Thoracic aorta (tissue), 2 donors: ENCODE results near the gene HABP2. TPM values are rescaled to one million over a fixed set of nuclear protein-coding genes. Genes with fewer than 3 reads are reported as not detected.

Source experiments
- ATAC-seq: fragments of 150-250 bp; one replicate; pipeline ENCODE4 v1.8.0; 2017; ENCODE audit warnings: low read depth; ENCODE audit not compliant: insufficient number of reproducible peaks, low FRiP score
- DNase-seq: peaks from one replicate; pipeline ENCODE4 v3.0.0-alpha.2; 2020; ENCODE audit warnings: low spot score
- H3K27ac ChIP-seq, 2 donors: fragments of 200-600 bp; sonication (generic); 1 replicate in 1 of 2; 2 replicates in 1 of 2; pipeline ENCODE4 v1.5.1; 2016; ENCODE audit warnings: mild to moderate bottlenecking in 2 of 2, moderate library complexity in 2 of 2
- H3K27me3 ChIP-seq: fragments of 200-600 bp; sonication (generic); replicated peaks from 2 replicates; pipeline ENCODE4 v1.6.0; 2016; ENCODE audit warnings: mild to moderate bottlenecking; ENCODE audit not compliant: insufficient read depth
- H3K36me3 ChIP-seq: fragments of 200-600 bp; sonication (generic); one replicate; pipeline ENCODE4 v1.5.1; 2016
- H3K4me1 ChIP-seq, 2 donors: fragments of 200-600 bp; sonication (generic); 1 replicate in 1 of 2; 2 replicates in 1 of 2; pipeline versions ENCODE4 v1.5.1 to v1.6.0; 2016; ENCODE audit warnings: low read depth in 2 of 2, mild to moderate bottlenecking in 1 of 2; ENCODE audit not compliant: control insufficient read depth in 1 of 2
- H3K4me3 ChIP-seq: fragments of 200-600 bp; sonication (generic); 2 replicates; pipeline ENCODE4 v1.5.1; 2016; ENCODE audit warnings: mild to moderate bottlenecking
- H3K9me3 ChIP-seq: fragments of 200-600 bp; sonication (generic); 2 replicates; pipeline ENCODE4 v1.5.1; 2016
- CTCF ChIP-seq: fragments of 200-600 bp; sonication (generic); IDR thresholded peaks from one replicate; pipeline ENCODE4 v1.5.1; 2019; ENCODE audit warnings: antibody characterized with exemption
- total RNA-seq, 2 donors: library from RNA; depleted of rRNA; stranded (reverse); fragments of >200 nt; gene quantifications; one replicate each; pipeline versions ENCODE4 v1.1.0 to v1.2.3, GENCODE V29; 2016

The HABP2 gene
- total RNA-seq, 2 donors from 2014 or later = not detected

- no peak for ATAC-seq
- no peaks in the 10 kb centered on the region for H3K36me3 ChIP-seq
- DNase-seq = no peak
- no peak overlapping the region for H3K27ac ChIP-seq
- H3K4me1 ChIP-seq = no peaks in the 10 kb centered on the region
- no peaks in the 10 kb centered on the region for H3K9me3 ChIP-seq
- H3K27me3 ChIP-seq = no peaks in the 10 kb centered on the region
- H3K4me3 ChIP-seq = no peak overlapping the region
- TF ChIP-seq CTCF = no peak
Observed at GRCh38 chr10:113627836-113628235, 75.0 kb downstream of the HABP2 start.

- ATAC-seq (no peak), DNase-seq (no peak)
- Histone ChIP-seq H3K27me3 (no peaks in the 10 kb centered on the region), H3K27ac (no peak overlapping the region), H3K4me1 (no peaks in the 10 kb centered on the region), H3K9me3 (no peaks in the 10 kb centered on the region), H3K36me3 (no peaks in the 10 kb centered on the region), H3K4me3 (no peak overlapping the region)
- TF ChIP-seq CTCF = no peak
Observed at GRCh38 chr10:113628607-113629153, 75.8 kb downstream of the HABP2 start.

GRCh38 chr10:113630929-113631533 is 78.2 kb downstream of the HABP2 start:
- no peaks in the 10 kb centered on the region for H3K36me3 ChIP-seq
- no peak overlapping the region for H3K27ac ChIP-seq
- no peaks in the 10 kb centered on the region for H3K9me3 ChIP-seq
- DNase-seq (no peak), ATAC-seq (no peak)
- H3K4me3 ChIP-seq = no peak overlapping the region
- H3K4me1 ChIP-seq = no peaks in the 10 kb centered on the region
- no peaks in the 10 kb centered on the region for H3K27me3 ChIP-seq
- TF ChIP-seq CTCF = no peak

GRCh38 chr10:113631684-113632367 is 79.0 kb downstream of the HABP2 start:
- no peak overlapping the region for H3K27ac ChIP-seq
- H3K4me1 ChIP-seq = no peaks in the 10 kb centered on the region
- ATAC-seq = no peak
- H3K36me3 ChIP-seq = no peaks in the 10 kb centered on the region
- H3K4me3 ChIP-seq = no peak overlapping the region
- TF ChIP-seq CTCF = no peak
- H3K27me3 ChIP-seq = no peaks in the 10 kb centered on the region
- no peak for DNase-seq
- H3K9me3 ChIP-seq = no peaks in the 10 kb centered on the region

Other genes with a start within 250 kb of the HABP2 start
- not detected for gene NRAP, start 111.0 kb downstream of the HABP2 start, total RNA-seq
- gene CASP7, start 126.9 kb downstream of the HABP2 start, total RNA-seq = 10 to 100 TPM; 11.0 to 24.0 TPM
- gene PLEKHS1, start 198.6 kb downstream of the HABP2 start, total RNA-seq = under 1 TPM in 1 of 2 donors, not detected in 1; 0.14 TPM